GM15510 (cell line): ENCODE measurements around the gene GRIK1.

Experiments used
- POLR2A ChIP-seq: IDR thresholded peaks from 3 replicates; pipeline ENCODE4 v1.6.1; 2011; ENCODE audit warnings: borderline replicate concordance; ENCODE audit not compliant: insufficient read length; ENCODE audit errors: extremely low read depth

The GRIK1 gene

DNA sequence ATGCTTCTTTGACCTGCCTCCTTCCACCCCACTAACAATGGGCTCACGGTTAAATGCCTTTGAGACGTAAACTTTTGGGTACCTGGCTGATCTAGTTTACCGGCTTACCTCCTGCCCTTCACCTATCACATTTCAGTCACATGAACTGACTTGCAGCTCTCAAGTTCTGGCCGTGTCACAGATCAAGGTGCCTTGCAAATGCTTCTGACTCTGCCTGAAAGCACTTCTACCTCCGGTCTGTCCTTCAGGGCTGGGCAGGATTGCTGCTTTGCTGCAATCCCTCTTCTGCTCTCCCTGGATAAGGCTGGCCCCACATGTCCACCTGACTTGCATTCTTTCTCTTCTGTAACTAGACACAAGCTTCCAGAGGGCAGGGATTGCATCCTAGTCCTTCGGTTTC, 69.0 kb downstream of the GRIK1 start:
- TF ChIP-seq POLR2A = no peak

DNA sequence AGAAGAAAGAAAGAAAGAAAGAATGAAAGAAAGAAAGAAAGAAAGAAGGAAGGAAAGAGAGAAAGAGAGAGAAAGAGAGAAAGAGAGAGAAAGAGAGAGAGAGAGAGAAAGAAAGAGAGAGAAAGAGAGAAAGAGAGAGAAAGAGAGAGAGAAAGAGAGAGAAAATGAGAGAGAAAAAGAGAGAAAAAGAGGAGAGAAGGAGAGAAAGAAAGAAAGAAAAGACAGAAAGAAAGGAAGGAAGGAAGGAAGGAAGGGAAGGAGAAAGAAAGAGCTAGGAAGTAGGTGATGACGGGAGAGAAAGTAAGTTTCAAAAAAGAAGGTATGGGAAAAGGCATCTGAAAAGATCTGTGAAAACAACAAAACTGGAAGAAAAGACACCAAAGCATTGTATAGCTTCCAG, 72.0 kb downstream of the GRIK1 start:
- TF ChIP-seq POLR2A = no peak

DNA sequence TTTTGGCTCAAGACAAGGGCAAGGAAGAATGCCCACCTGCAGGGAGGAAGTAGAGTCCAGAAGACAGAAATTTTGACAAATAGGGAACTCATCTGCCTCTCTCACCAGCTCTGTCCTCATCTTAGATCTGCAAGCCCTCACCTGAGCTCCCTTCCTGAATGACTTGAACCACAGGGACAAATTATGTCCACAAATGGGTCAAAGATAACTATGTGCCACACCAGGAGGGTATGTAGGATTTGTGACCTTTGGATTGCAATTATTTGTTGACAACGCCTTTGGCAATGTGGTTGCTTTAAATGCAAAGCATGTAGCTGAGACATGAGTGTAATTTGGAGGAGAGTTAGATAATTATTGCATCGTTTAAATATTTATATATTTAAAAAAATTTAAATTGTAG, 79.5 kb downstream of the GRIK1 start:
- no peak for TF ChIP-seq POLR2A

DNA sequence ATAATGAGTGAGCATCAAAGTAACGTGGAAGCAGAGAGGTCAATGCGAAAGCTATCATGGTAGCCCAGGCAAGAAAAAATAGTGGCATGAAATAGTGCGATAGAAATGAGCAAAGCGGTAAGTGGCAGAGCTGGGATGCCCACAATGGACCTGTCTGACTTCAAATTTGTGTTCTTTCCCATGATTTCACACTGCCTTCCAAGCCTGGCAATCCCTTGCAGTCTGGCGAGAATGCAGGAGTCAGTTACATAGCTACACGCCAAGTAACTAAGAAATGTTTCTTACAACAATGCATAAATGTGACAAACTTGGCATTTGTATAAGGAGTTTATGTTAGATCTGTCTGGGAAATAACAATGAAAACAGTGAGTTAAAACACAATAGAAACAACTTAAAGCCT, 82.6 kb downstream of the GRIK1 start:
- no peak for TF ChIP-seq POLR2A

DNA sequence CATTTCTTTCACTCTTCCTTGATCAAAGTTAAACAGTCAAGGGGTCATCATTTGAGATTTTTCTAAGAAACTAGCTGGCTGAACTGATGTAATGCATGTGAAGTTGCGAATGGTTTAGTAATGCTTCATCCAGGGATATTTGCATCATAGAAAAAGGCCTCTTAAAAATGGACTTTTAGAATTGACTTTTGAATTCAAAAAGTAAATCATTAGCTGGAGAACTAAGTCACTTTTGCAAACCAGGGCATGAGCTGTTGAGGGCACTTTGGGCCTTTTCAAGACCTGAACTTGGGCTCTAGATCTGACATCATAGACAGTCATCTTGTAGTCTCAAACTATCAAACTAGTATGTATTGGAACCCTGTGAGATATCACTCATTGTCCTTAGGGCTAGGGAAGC, 85.0 kb downstream of the GRIK1 start:
- TF ChIP-seq POLR2A = no peak

DNA sequence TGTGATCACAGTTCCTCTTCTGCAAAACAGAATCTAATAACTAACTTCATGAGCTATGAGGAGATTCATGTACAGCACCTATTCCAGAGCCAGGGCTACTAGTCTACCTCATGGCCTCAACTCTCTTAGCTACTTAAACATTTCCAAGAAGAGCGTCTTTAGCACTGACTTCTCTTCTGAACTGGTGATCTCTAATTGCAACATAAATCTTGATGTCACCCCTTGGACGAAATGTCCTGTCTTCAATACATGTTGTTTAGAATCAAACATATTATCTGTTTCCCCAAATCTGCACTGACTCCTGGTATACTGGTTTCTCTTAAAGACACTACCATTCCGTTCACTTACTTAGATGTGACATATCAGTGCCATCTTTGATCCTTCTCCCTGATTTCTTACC, 88.2 kb downstream of the GRIK1 start:
- TF ChIP-seq POLR2A = no peak

DNA sequence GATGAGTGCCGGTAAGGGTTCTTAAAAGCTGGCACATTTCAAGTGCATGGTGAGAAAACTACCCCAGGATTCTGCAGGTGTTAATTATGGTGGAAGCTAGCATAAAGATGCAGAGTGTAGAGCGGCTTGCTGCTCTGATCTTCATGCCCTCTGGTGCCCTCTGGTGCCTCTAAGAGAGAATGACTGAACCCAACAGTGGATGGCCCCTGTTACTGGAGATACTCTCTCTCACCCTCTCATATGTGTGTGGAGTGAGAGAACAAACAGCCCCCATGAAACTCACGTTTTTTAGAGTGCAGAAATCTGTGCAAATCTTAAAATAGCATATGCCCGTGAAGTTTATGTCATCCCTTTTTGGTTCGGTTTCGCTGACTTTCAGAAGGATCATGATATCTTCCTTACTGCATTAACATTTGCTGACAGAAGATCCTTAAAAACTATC, 90.0 kb downstream of the GRIK1 start:
- TF ChIP-seq POLR2A = no peak

DNA sequence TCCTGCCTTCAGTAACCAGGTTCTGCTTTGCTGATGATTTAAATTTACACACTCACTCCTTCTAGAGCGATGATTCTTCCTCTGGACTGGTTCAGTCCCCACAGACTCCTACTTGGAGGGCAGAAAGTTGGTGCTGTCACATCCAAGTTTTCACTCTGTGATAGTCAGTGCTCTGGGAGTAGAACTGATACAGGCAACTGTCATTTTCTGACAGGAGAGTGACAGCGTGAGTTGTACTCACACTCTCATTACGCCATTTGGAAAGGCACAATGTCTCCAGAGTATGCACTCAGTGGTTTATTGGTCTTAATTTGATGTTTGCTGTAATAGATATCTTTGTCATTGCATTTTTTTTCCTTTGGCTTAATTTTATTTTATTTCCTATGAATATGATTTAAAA, 96.0 kb downstream of the GRIK1 start:
- TF ChIP-seq POLR2A = no peak

DNA sequence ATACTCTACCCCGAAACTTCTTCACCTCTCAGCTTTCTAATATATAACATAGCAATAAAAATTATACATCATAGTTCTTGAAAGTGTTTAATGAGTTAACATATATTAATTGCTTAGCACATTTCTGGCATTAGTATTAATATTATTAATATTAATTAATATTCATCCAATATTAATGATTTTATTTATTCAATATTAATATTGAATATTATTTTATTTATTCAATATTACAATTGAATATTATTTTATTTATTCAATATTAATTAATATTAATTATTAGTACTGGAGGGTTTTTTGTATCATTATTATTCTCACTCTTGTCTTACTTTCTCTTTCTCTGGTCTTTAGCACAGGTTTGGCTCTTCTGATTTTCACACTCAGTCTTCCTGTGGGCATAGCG, 105.2 kb downstream of the GRIK1 start:
- TF ChIP-seq POLR2A = no peak

DNA sequence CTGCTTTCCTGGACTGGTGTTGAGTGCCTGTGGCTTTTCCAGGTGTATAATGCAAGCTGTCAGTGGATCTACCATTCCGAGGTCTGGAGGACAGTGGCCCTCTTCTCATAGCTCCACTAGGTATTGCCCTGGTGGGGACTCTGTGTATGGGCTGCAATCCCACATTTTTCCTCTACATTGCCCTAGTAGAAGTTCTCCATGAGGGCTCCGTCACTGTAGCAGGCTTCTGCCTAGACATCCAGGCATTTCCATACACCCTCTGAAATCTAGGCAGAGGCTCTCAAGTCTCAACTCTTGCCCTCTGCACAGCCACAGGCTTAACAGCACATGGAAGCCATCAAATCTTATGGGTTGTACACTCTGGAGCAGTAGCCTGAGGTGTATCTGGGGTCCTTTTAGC, 107.6 kb downstream of the GRIK1 start:
- TF ChIP-seq POLR2A = no peak

DNA sequence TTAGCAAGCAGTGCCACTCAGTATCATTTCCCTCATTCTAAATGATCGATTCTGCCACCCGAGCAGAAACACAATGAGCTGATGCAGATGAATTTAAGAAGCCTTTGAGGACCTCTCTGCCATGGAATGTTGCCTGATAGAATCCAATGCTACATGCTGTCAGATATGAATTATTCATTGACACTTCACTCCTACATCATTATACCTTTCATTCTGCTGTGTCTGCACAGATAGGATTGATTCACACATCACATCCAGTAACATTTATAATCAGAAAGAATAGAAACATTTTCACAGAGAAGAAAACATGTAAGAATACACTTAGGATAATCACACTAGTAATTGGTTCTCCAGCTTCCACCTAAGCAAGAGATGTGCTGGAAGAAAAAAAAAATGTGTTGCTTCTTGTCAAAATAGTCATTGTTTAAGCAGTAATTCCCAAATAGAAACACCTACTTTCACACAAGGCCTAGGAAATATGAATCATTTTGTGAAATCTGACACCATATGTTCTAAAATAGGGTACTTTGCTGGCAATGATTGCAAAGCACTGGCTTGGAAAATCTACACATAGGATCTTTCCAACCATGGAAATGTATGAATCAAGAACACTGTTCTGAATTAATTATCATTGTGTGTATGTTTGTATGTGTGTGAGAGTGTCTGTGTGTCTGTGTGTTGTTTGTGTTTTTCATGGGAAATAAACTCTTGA, 110.1 kb downstream of the GRIK1 start:
- no peak for TF ChIP-seq POLR2A

DNA sequence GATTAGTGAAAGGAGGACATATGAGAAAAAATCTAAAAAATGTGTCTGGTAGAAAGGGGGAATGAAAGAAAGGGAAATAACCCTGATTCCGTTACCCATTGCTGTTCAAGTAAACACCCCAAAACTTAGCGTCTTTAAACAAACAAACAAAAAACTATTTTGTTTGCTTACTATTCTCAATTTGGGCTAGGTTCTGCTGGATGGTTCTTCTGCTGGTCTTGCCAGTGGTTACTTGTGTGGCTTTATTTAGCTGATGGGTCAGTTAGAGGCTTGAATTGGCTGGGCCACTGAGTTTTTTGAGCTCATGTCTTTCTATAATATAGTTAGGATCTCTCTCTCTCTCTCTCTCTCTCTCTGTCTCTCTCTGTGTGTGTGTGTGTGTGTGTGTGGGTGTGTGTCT, 112.1 kb downstream of the GRIK1 start:
- TF ChIP-seq POLR2A = no peak

DNA sequence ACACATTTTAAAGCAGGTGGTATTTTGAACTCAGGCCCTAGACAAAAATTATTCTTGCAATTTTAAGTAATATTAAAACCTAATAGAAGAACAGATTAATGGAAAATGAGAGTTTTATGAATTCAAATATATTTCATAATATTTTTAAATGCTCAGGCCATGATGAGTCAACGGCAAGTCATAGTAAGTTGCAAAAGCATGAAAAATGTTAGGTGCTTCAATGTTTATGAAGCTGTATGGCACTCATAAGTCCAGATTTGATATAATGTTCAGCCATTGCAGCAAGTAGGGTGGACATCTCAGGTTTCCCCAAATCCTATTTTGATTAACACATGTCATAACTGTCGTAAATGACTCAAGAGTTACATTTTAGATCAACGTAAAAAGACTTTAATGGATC, 112.6 kb downstream of the GRIK1 start:
- no peak for TF ChIP-seq POLR2A

DNA sequence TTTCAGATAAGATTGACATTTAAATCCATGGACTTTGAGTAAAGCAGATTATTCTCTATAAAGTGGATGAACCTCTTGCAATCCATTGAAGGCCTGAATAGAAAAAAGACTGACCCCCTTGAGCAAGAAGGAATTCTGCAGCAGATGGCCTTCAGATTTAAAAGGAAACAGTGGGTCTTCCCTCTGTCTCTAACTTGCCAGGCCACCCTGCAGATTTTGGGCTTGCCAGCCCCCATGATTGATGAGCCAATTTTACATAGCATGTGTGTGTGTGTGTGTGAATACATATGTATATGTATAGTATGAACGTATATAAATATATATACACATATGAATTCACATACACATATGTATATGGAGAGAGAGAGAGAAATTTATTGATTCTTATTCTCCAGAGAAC, 113.4 kb downstream of the GRIK1 start:
- TF ChIP-seq POLR2A = no peak

DNA sequence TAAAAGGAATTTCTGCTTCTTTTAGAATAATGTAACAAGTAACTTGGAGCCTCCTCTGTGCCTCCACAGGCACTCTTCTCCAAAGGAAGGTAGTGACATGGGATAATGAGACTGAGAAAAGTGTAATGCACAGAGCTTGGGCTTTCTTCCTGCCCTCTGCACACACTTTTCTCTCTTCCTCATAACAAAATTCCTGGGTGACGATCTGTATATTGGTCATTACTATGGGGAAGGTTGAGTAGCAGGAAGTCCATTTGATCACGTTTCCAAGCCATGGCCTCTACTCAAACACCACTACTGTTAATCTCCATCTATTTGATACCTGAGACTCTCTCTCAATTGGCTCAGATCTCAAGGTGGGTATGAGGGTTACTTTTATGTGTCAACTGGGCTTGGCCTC, 113.9 kb downstream of the GRIK1 start:
- TF ChIP-seq POLR2A = no peak

DNA sequence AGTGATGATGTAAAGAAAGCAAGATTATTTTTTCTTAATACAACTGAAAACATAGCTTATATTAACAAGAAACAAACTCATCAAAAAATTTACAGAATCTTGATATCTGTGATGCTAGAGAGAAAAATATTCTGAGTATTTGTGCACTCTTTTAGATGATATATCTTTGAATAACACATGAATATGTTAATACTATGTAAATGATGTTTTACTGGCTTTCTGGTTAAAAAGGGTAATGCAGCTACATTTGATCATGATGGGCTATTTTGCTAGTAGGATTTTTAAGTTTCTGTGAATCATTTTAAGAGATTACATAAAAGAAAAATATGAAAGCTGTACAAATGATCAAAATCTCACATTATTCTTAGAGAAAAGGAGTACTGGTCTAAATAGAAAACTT, 114.5 kb downstream of the GRIK1 start:
- no peak for TF ChIP-seq POLR2A

DNA sequence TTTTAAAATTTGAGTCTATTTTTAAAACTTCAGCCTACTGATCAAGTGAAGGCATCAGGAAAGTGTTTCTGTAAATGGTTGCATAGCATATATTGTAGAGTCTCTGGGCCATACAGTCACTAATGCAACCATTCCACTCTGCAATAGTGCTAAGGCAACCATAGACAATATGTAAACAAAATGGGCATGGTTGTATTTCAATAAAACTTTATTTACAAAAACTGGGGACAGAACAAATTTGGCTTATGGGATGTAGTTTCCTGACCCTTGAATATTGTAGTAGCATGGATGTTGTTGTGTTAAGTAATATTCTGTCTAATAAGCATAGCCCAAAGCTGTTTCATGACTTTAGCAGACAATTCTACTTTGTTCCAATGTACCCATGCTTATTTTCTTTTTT, 117.7 kb downstream of the GRIK1 start:
- TF ChIP-seq POLR2A = no peak
